HepG2 (cell line): Measurements from ENCODE around the gene RIMBP2. TPM values are rescaled to one million over a fixed set of nuclear protein-coding genes. Genes with fewer than 3 reads are reported as not detected.

Experiments used
- ATAC-seq: fragments of 200-7000 bp; cut with Tn5 transposase; 3 replicates; pipeline ENCODE4 v1.9.1; 2020; ENCODE audit warnings: mild to moderate bottlenecking, moderate library complexity
- BruUV-seq: library from RNA; stranded (reverse); fragments of 400-500 nt; replicated peaks from 2 replicates; lab custom pipeline; 2021; lab: Mats Ljungman, UMichigan
- CTCF ChIA-PET: fragments of 300-600 bp; formaldehyde crosslinking; extraction: SDS; loops from one replicate; lab custom pipeline; 2021; ENCODE audit warnings: low total read pairs, inconsistent platforms, low intra/inter-chr PET ratio; lab: Yijun Ruan, JAX
- POLR2A ChIA-PET: fragments of 350-600 bp; sonication (Branson Sonifier 250); formaldehyde crosslinking; loops from one replicate; lab custom pipeline; 2020; ENCODE audit warnings: antibody characterized with exemption, inconsistent platforms; lab: Yijun Ruan, JAX
- DNase-seq: peaks from one replicate; pipeline ENCODE4 v3.0.0-alpha.2; 2015; ENCODE audit warnings: low spot score
- FAIRE-seq: peaks from 3 replicates; lab custom pipeline; 2011; peaks lifted over from hg19 to GRCh38; lab: Jason Lieb, UNC
- H2AFZ ChIP-seq: one replicate; pipeline ENCODE4 v1.6.1; 2011; ENCODE audit warnings: low read length, inconsistent platforms
- H3K27ac ChIP-seq: fragments of 300-600 bp; 3 replicates; pipeline ENCODE4 v1.8.0; 2011; ENCODE audit warnings: mixed run types, mild to moderate bottlenecking, mixed read lengths, low read length, inconsistent platforms; ENCODE audit not compliant: insufficient read depth; ENCODE audit errors: extremely low read length
- H3K27me3 ChIP-seq, 2 experiments: fragments of 200-600 bp in 1 of 2; 2 replicates in 1 of 2; 3 replicates in 1 of 2; pipeline versions ENCODE4 v1.6.0 to v1.8.0; 2011; ENCODE audit warnings: low read length in 2 of 2, mild to moderate bottlenecking in 2 of 2, moderate library complexity in 2 of 2, inconsistent platforms in 1 of 2; ENCODE audit not compliant: insufficient read depth in 2 of 2, control insufficient read depth in 1 of 2
- H3K36me3 ChIP-seq, 2 experiments: fragments of 200-600 bp in 1 of 2; replicated peaks in 1 of 2; 2 replicates in 1 of 2; 3 replicates in 1 of 2; pipeline versions ENCODE4 v1.5.1 to v1.8.0; 2011; ENCODE audit warnings: low read length in 2 of 2, inconsistent platforms in 1 of 2; ENCODE audit not compliant: insufficient read depth in 2 of 2, control insufficient read depth in 1 of 2
- H3K4me1 ChIP-seq: 2 replicates; pipeline ENCODE4 v1.5.1; 2012; ENCODE audit warnings: low read length, inconsistent platforms; ENCODE audit not compliant: insufficient read depth
- H3K4me2 ChIP-seq: 2 replicates; pipeline ENCODE4 v1.6.0; 2011; ENCODE audit warnings: low read depth, low read length, inconsistent platforms
- H3K4me3 ChIP-seq, 3 experiments: fragments of 200-600 bp in 1 of 3; sonication (generic), shearing (Covaris generic) in 1 of 3; replicated peaks in 1 of 3; 2 replicates each; pipeline ENCODE4 v1.5.1; 2011 to 2016; ENCODE audit warnings: low read length in 3 of 3, inconsistent platforms in 2 of 3, low read depth in 2 of 3, mild to moderate bottlenecking in 2 of 3, control low read depth in 1 of 3, mixed read lengths in 1 of 3; ENCODE audit not compliant: insufficient read depth in 1 of 3
- H3K79me2 ChIP-seq: one replicate; pipeline ENCODE4 v1.6.1; 2011; ENCODE audit warnings: low read length, inconsistent platforms; ENCODE audit not compliant: insufficient read depth
- H3K9ac ChIP-seq: 2 replicates; pipeline ENCODE4 v1.6.0; 2011; ENCODE audit warnings: mild to moderate bottlenecking, low read depth, low read length, inconsistent platforms; ENCODE audit not compliant: insufficient read depth
- H3K9me3 ChIP-seq: 2 replicates; pipeline ENCODE4 v1.5.1; 2012; ENCODE audit warnings: mild to moderate bottlenecking, low read length
- H4K20me1 ChIP-seq: 2 replicates; pipeline ENCODE4 v1.6.0; 2011; ENCODE audit warnings: inconsistent platforms, mild to moderate bottlenecking, low read length, moderate library complexity; ENCODE audit not compliant: insufficient read depth
- BCLAF1 ChIP-seq: fragments of 450-650 bp; IDR thresholded peaks from 2 replicates; pipeline ENCODE4 v1.6.1; 2017; ENCODE audit warnings: mild to moderate bottlenecking
- NRL ChIP-seq: sonication (generic); formaldehyde crosslinking; IDR thresholded peaks from 2 replicates; pipeline ENCODE4 v1.5.0; 2020; ENCODE audit warnings: missing genetic modification reagents, mild to moderate bottlenecking, moderate library complexity, borderline replicate concordance
- PLRG1 ChIP-seq: fragments of 450-650 bp; conservative IDR thresholded peaks from 2 replicates; pipeline ENCODE4 v1.6.1; 2016
- RBM22 ChIP-seq: fragments of 200-400 bp; formaldehyde crosslinking; optimal IDR thresholded peaks from 2 replicates; pipeline ENCODE3; 2017; ENCODE audit warnings: mild to moderate bottlenecking, low read length, moderate library complexity
- XRCC5 ChIP-seq: fragments of 200-400 bp; formaldehyde crosslinking; optimal IDR thresholded peaks from 2 replicates; pipeline ENCODE3; 2017; ENCODE audit warnings: mild to moderate bottlenecking, low read length
- ZNF3 ChIP-seq: IDR thresholded peaks from 2 replicates; pipeline ENCODE4 v1.7.0; 2017; ENCODE audit warnings: inconsistent platforms
- ZNF430 ChIP-seq: sonication (generic); formaldehyde crosslinking; IDR thresholded peaks from 2 replicates; pipeline ENCODE4 v1.9.0; 2021; ENCODE audit warnings: mild to moderate bottlenecking, missing genetic modification reagents
- ZNF547 ChIP-seq: sonication (generic); formaldehyde crosslinking; IDR thresholded peaks from 2 replicates; pipeline ENCODE4 v1.5.1; 2020; ENCODE audit warnings: mild to moderate bottlenecking, missing genetic modification reagents
- ZNF709 ChIP-seq: sonication (generic); formaldehyde crosslinking; IDR thresholded peaks from 2 replicates; pipeline ENCODE4 v1.5.0; 2020; ENCODE audit warnings: mild to moderate bottlenecking, missing genetic modification reagents
- WGBS: methylation state at CpG from one replicate; pipeline ENCODE4 v1.1.6; 2017; ENCODE audit warnings: low lambda C conversion rate; 5-methylcytosine and 5-hydroxymethylcytosine counted together
- in situ Hi-C: cut with HindIII; loops from 2 replicates; pipeline ENCODE4 v1.10.0; 2017; ENCODE audit warnings: low pct_unique_long_range_greater_than_20kb; ENCODE audit not compliant: extremely low pct_ligation_motif_present
- intact Hi-C: fragments of 100-400 bp; cut with micrococcal nuclease; formaldehyde crosslinking; loops from one replicate; pipeline ENCODE4 v1.10.0; 2022; ENCODE audit not compliant: unreplicated experiment
- polyA plus RNA-seq, 8 experiments: library from polyadenylated mRNA; depleted of rRNA in 3 of 8; stranded (reverse) in 7 of 8; unstranded in 1 of 8; fragments of >200 nt; fragmentation: Illumina TruSeq in 4 of 8; extraction: Trizol in 4 of 8; gene quantifications; 2 replicates each; pipeline versions ENCODE4 v1.2.1 to v1.2.3, GENCODE V29; 2011 to 2016; ENCODE audit warnings: low read depth in 4 of 8, missing spikeins in 1 of 8, mixed read lengths in 1 of 8; ENCODE audit not compliant: insufficient read depth in 1 of 8
- total RNA-seq, 5 experiments: library from RNA; depleted of rRNA; stranded (reverse); fragments of >200 nt; fragmentation: Illumina TruSeq; extraction: Trizol; gene quantifications; 2 replicates each; pipeline ENCODE4 v1.2.3, GENCODE V29; 2016; ENCODE audit warnings: low read depth in 1 of 5
- TF ChIP-seq, protein P1 (sequence below): sonication (generic); formaldehyde crosslinking; IDR thresholded peaks from 2 replicates; pipeline ENCODE4 v1.5.0; 2020; ENCODE audit warnings: mild to moderate bottlenecking, missing genetic modification reagents, borderline replicate concordance

The RIMBP2 gene
- total and polyA plus RNA-seq, 2 of the 13 experiments (the other 11 are each of a cell fraction or from before 2014, with no cell fraction given) = 0.03 TPM; not detected in 1

- BruUV-seq = no TSS peak
- in situ Hi-C loops (no loop called here), intact Hi-C loops (no loop called here)
- Histone ChIP-seq H3K4me1 (no peaks in the 10 kb centered on the region), H2AFZ (no peak overlapping the region), H3K27ac (no peak overlapping the region), H3K36me3 (no peaks in the 10 kb centered on the region), H4K20me1 (no peaks in the 10 kb centered on the region), H3K9ac (no peak overlapping the region), H3K4me2 (no peak overlapping the region), H3K4me3 (no peak overlapping the region), H3K9me3 (no peaks in the 10 kb centered on the region), H3K79me2 (no peaks in the 10 kb centered on the region), H3K27me3 (peaks cover 4 to 59% of the 10 kb centered on the region in 2 experiments; a peak in 4 of 5 replicates)
- no peak for FAIRE-seq
- WGBS = 26% methylated on average over 14 of the region's 14 CpGs
- no peak for TF ChIP-seq XRCC5
- no peak for TF ChIP-seq BCLAF1
- no peak for TF ChIP-seq ZNF709 (CRISPR knock-in tag)
- no peak for TF ChIP-seq PLRG1
- no peak for TF ChIP-seq ZNF3
- no peak for TF ChIP-seq ZNF430 (CRISPR knock-in tag)
- no peak for TF ChIP-seq ZNF547 (CRISPR knock-in tag)
- TF ChIP-seq RBM22 = no peak
- no peak for TF ChIP-seq NRL
- TF ChIP-seq, protein P1, sequence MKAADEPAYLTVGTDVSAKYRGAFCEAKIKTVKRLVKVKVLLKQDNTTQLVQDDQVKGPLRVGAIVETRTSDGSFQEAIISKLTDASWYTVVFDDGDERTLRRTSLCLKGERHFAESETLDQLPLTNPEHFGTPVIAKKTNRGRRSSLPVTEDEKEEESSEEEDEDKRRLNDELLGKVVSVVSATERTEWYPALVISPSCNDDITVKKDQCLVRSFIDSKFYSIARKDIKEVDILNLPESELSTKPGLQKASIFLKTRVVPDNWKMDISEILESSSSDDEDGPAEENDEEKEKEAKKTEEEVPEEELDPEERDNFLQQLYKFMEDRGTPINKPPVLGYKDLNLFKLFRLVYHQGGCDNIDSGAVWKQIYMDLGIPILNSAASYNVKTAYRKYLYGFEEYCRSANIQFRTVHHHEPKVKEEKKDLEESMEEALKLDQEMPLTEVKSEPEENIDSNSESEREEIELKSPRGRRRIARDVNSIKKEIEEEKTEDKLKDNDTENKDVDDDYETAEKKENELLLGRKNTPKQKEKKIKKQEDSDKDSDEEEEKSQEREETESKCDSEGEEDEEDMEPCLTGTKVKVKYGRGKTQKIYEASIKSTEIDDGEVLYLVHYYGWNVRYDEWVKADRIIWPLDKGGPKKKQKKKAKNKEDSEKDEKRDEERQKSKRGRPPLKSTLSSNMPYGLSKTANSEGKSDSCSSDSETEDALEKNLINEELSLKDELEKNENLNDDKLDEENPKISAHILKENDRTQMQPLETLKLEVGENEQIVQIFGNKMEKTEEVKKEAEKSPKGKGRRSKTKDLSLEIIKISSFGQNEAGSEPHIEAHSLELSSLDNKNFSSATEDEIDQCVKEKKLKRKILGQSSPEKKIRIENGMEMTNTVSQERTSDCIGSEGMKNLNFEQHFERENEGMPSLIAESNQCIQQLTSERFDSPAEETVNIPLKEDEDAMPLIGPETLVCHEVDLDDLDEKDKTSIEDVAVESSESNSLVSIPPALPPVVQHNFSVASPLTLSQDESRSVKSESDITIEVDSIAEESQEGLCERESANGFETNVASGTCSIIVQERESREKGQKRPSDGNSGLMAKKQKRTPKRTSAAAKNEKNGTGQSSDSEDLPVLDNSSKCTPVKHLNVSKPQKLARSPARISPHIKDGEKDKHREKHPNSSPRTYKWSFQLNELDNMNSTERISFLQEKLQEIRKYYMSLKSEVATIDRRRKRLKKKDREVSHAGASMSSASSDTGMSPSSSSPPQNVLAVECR = no peak
- POLR2A ChIA-PET = no interaction called here
- CTCF ChIA-PET = no interaction called here
- DNase-seq = no peak
- ATAC-seq = no peak
Observed at GRCh38 chr12:130685250-130685787, 30.8 kb downstream of the RIMBP2 start.
